HT-29 (cell line): ENCODE results near the gene ITGA3. TPM values are rescaled to one million over a fixed set of nuclear protein-coding genes. Genes with fewer than 3 reads are reported as not detected.

Experiments used
- DNase-seq: peaks from one replicate; pipeline ENCODE4 v3.0.0-alpha.2; 2015; ENCODE audit warnings: low spot score
- total RNA-seq: library from RNA; depleted of rRNA; stranded (reverse); fragments of >200 nt; shearing (Covaris generic); gene quantifications from 2 replicates; pipeline ENCODE4 v1.2.3, GENCODE V29; 2014; rRNA removed

The ITGA3 gene
- total RNA-seq, 1 experiment from 2014 or later, result 237 TPM

DNA sequence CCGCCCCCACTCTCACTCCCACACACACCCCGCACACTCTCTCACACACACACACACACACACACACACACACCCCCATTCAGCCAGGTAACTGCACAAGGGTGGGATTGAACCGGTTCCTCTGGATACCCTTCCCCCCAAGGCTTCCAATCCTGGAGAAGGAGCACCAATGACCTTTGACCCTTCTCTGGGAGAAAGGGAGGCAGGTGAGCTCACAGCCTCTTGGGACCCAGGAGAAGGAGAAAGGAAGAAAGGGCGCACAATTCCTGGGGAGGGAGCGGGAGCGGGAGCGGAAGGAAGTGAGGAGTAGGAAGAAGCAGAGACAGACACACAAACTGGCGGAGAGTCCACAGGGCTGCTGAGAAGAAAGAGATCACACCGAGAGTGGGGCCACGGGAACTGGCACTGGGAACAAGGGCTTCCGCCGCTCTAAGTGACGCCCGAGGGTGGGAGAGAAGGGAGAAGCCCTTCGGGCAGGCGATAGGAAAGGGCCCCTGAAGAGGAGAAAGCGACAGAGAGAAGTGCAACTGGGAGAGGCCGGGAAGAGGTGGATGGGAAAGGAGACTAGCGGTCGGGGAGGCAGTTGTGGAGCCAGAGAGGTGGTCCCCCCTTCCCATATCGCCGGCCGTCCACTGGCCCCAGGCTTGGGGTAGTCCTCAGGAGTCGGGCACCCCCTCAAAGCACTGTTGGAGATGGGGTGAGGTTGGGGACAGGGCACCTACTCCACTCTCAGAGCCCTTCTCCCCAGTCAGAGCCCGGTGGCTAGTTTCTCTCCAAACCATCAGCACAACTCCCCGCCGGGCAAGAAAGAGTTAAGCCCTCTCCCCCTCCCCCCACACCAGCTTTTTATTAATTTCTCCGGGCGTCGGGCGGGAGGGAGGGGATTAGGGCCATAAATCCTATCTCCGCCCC is 72.8 kb downstream of the ITGA3 start:
- DNase-seq, result peak; percentile 54

DNA sequence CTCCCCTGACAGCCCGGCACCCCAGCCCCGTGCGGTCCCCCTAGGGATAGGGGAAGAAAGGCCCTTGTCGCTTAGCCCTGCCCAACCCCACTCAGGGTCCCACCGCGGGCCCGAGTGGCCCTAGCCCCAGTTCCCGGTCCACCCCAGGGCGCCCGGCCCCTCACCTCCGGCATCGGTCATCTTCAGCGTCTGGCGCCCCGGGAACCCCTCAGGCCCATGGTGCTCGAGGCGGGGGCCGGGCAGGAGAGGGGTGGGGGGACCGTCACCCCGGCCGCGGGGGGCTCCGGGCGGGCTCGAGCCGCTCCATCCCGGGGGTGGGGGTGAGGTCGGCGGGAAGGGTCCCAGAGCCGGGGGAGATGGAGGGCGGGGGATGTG is 73.4 kb downstream of the ITGA3 start:
- no peak for DNase-seq

DNA sequence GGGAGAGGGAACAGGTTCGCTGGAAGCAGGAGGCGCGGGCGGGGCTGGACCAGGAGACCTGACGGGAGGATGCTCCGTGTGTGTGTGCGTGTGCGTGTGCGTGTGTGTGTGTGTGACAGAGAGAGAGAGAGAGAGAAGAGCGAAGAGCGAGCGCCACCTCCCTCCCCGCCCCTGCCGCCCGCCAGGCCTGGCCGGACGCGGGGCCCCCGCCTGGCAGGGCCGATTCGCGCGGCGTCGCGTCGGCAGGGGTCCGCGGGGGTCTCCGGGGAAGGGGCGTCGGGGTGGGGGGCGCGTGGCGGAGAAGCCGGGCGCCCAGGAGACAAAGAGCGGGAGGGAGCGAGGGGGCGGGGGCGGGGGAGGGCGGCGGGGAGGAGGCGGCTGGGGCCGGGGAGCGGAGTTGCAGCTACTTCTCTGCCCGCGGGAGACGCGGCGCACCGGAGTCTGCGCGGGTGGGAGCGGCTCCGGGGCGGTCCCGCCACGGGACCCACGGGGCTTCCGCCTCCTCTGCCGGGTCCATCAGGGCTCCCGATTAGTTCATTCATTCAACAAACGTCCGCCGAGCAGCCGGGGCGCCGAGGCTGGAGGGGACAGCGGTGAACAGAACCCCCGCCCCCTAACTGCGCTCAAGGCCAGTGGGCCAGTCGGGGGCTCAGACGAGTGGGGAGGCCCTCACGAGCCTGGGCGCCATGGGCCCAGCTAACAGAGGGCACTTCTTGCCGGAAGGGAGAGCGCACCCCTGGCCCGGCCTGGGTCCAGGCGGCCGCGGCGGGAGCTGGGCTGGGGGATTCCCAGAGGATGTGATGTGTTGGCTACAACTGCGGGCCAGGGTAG is 74.0 kb downstream of the ITGA3 start, which contains the start of gene SAMD14:
Gene SAMD14 (minus strand): TSS at position 433 of the 831 bp plus-strand sequence. CDS start 5,201 bp downstream, outside the sequence.
- peak; percentile 46 for DNase-seq

DNA sequence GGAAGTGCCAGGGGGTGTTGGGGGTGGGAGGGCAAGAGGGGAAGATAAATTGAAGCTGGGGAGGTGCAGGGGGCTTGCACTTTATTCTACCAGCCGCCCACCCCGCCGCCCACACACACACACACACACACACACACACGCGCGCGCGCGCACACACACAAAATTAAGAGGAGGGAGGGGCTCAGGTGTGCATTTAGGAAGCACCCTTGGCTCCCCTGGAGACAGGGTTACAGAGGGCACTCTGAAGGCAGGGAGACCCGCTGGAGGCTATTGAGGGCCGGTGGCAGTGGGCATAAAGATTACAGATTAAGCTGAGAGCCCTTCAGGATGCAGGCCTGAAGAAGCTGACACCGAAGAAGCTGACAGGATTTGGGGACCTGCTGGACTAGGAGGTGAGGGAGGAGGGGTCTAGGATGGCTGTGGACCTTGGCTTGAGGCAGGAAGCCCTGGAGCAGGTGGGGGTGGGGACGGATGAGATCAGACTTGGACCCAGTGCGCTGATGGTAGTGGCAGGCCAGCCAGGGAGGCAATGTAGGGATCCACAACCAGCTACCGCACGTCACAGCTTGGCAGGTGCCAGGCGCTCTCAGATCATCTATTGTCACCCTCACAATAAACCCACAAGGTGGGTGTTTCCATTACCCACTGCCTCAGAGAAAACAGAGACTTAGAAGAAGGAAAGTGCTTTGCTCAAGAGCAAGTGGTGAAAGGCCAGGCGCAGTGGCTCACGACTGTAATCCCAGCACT is 74.8 kb downstream of the ITGA3 start:
- DNase-seq, result no peak

DNA sequence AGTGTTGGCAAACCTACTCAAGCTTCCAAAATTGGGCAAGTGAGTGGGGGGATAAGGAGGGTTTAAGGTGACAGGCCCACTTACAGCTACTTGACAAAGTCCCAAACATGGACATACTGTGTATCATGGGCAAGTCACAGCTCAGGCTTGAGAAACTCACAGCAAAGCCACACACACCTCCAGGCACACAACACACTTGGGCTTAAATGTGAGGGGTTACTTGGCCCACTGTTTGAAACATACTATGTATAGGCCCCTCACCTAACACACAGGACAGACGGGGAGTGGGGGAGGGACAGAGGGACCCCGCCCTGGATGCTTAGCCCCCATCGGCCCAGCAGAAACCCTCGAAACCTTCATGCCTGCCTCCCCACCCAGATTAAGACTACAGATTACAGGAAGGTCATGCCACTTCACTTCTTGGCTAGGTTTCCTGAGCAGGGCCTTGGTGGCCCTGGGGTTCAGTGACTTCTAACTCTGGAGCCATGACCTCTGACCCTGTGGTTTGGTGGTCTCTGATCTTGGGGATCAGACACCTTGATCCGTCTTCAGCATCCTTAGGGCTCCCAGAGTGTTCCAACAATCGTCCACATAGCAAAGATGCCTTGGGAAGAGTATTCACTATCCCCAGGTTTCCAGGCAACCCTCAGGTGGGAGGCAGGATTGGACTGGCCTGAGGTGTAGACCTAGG is 76.3 kb downstream of the ITGA3 start:
- no peak for DNase-seq

DNA sequence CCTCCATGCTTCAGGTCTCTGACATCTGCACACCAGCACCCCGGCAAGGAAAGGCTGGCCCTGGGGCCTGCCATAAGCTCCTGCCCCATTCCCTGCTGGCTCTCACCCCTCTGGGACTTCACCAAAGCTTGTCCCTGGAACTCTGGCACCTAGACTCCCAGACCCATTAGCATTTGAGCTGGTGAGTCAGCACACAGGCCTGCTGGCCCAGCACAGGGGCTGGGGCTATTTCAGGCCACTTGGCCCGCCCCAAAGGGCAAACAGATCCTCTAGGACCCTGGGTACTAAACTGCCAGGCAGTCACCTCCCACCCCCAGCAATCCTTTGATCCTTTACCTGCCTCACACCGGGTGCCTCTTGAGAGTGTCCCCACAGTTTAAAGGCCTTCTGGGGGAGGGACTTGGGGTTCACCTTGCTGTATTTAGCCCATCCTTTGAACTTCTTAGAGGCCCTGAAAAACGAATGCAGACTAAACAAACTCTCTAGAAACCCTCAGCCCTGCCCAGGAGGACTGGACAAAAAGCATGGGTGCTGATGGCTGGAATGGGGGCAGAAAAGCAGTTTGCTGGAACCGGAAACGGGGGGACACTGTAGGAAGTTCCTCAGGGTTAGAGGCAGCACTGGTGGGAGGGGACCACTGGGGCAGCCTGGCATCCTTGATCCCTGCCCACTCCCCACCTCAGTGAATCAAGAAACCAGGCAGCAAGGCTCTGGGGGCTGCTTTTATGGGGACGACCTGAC is 77.3 kb downstream of the ITGA3 start:
- DNase-seq, result peak; percentile 50

DNA sequence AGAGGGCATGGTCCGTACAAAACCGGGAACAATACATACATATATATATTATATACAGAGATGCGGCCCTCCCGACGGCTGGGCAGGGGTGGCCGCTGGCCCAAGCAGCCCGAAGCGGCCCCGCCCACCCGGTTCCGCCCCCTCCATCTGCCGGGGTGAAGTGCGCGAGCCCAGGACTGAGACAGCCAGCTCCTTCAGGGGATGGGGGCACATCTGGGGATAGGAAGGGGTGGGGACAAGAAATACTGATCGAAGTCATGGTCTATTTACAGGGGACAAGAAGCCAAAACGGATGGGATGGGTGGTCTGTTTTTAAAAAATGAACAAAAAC is 77.8 kb downstream of the ITGA3 start:
- no peak for DNase-seq

DNA sequence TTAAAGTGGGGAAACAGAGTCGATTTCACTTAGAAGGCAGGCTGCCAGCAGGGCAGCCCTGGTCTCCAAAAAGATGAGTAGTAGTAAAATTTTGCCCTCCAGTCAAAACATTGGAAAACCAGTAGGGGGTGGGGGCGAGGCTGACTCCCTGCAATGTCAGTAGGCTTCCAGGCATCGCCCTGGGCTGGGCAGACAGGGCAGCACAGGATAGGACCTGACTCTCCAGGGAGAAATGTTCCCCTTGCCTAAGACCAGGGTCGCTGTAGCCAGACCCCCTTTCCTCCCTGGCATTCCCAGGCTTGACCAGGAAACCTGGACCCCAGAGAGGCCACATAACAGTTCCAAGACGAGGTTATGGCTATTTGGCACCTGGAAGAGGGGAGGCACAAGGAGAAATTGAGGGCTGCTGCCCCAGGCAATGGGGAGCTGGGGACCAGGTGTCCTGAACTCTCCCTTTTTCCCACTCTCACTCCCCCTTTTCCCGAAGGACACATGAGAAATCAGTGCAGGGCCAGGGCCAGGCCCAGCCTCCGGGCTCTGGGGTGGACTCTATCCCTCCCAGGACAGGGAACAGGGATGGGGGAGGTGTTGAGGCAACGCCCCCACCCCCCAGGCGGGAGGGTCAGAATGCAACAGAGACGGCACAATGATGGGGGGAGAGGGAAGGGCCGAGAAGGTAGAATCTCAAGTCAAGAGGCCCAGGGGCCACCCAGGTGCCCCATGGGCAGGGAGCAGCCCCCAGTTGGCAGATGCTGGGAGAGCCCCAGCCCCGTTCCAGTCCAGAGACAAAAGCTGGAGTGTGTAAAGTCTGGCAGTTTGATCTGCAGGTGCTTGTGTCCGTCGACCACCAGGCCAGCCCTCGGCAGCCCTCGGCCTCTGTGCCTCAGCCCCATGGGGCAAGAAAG is 78.5 kb downstream of the ITGA3 start:
- DNase-seq, result no peak

DNA sequence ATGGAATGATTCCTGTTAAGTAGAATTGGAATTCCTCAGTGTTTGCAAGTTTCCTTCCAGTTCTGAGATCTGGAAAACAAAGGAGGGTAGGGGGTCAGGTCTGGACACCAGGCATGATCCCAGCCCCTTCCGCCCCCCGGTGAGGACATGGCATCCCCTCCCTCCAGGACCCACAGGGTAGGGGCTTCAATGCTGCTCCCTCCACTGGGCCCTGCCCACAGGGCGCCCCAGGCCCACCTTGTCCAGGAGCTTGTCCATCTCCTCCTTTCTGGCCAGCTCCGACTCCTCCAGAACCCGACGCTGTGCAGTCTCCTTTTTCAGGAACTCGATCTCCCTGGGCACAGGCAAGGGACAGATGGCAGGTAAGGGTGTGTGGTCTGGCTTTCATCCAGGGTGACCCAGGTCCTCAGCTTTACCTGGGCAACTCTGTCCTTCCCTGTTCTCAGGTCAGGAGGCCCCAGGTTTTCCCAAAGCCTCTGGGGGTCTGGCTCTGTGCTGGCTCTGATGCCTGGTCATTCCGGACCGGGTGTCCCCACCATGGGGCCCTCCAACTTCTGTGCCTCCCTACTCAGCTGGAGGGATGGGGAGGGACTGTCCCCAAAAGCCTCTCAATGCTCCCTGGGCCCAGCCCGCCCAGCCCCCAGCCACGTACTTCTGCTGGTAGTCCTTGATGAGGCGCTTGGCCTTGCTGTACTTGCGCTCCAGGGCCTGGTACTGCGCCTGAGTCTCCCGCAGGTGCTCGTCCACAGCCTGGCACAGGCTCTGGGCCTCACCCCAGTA is 79.6 kb downstream of the ITGA3 start:
- no peak for DNase-seq

DNA sequence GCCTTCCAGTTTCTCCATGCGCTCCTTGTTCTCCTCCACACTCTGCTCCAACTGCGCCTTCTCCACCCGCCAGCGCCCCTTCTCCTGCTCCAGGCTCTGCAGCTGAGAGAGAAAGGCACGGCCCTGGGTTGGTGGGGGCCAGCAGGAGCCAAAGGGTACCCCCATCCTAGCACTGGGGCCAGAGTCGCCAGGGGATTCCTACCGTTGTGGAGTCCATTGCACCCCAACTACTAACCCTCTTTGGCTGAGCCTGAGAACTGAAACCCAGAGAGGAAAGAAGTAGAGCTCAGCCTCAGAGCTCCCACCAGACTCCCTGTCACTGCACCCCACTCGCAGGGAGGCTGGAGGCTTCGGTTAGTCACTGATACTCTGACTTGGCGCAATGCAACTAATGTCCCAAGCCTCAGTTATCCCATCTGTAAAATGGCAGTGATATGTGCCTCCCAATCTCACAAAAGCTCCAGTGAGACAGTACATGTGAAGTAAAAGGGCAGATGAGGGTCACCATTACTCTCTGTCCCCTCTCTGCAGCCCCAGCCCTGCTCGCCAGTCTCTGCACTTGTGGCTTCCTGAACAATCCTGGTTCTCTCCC is 80.3 kb downstream of the ITGA3 start:
- no peak for DNase-seq

DNA sequence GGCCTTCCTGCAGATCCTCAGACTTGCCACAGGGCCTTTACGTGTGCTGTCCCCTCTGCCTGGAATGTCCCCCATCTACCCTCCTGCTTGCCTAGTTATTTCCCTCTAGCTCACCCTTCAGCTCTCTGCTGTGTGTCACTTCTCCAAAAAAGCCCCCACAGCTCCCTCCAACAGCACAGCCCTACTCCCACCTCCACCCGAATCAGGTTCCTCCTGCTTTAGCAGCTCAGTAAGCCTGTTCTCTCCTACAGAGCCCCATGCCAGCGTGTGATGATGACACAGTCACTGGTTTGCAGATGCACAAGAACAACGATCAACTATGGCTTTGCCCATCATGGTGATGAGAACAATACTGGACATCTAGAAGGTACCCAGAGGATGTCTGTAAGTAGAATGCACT is 81.1 kb downstream of the ITGA3 start:
- no peak for DNase-seq

DNA sequence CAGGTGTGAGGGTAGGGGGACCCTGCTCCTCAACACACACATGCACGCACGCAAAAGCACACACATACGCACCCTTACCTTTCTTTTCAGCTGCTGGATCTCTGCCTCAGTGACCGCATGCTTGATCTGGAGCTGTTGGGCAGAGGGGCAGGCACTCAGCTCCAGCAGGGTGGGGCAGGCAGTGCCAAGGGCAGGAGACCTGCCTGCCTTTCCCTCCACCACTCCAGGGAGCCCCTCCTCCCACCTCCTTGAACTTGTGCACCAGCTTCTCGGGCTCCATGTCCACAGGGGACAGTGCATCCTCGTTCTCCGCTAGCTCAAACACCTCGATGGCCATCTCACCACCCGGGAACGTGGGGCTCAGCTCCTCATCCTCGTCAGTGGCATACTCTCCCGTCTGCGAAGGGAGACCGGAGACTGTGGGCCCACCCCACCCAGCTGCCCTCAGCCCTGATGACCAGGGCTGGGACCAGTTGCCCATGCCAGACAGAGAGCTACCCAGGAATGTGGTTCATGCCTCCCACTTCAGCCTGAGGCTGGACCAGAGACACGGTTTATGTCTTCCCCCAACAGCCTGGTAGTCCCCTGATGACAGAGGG is 83.4 kb downstream of the ITGA3 start:
- DNase-seq, result no peak

Other genes with a start within 250 kb of the ITGA3 start
- not detected in 2 replicates for gene TAC4, start 208.0 kb upstream of the ITGA3 start, total RNA-seq
- gene DLX4, start 86.9 kb upstream of the ITGA3 start, total RNA-seq, result 0.51 and 1.1 TPM in 2 replicates
- not detected in 2 replicates for gene DLX3, start 60.9 kb upstream of the ITGA3 start, total RNA-seq
- 31.3 and 31.9 TPM in 2 replicates for gene PDK2, start 39.2 kb downstream of the ITGA3 start, total RNA-seq
- gene SAMD14, start 74.0 kb downstream of the ITGA3 start, total RNA-seq, result 1.9 and 3.4 TPM in 2 replicates
- gene PPP1R9B, start 94.6 kb downstream of the ITGA3 start, total RNA-seq, result 38.7 and 54.6 TPM in 2 replicates
- gene SGCA, start 109.9 kb downstream of the ITGA3 start, total RNA-seq, result not detected in 2 replicates
- gene COL1A1, start 145.5 kb downstream of the ITGA3 start, total RNA-seq, result 0.38 and 0.83 TPM in 2 replicates
- 5.9 and 17.8 TPM in 2 replicates for gene TMEM92, start 218.4 kb downstream of the ITGA3 start, total RNA-seq